ENCODE measurements around the gene CFAP77. TPM values are rescaled to one million over a fixed set of nuclear protein-coding genes. Genes with fewer than 3 reads are reported as not detected.

Gene CFAP77
- total RNA-seq, 4 donors from 2014 or later = 0.44 TPM; not detected in 3

- TF ChIP-seq CTCF (IDR thresholded peaks at IDR 0.05) = no peak
- TF ChIP-seq POLR2A (IDR thresholded peaks at IDR 0.05) = no peak
- no peak overlapping the region for H3K27ac ChIP-seq
- WGBS, 2 donors = 81 to 85% methylated on average over 15 of the region's 15 CpGs
- H3K36me3 ChIP-seq = no peaks in the 10 kb centered on the region
- no peaks in the 10 kb centered on the region for H3K4me1 ChIP-seq
- no peaks in the 10 kb centered on the region for H3K9me3 ChIP-seq
- intact Hi-C loops (cut with DNase I) = no loop called here
- no peaks in the 10 kb centered on the region for H3K27me3 ChIP-seq
- no peak overlapping the region for H3K4me3 ChIP-seq (replicated peaks in 1 of 3)
- no peak for DNase-seq
Measured at GRCh38 chr9:132478353-132479050, 68.5 kb downstream of the CFAP77 start.

GRCh38 chr9:132479733-132480132 is 69.7 kb downstream of the CFAP77 start:
- TF ChIP-seq POLR2A (IDR thresholded peaks at IDR 0.05) (no peak), CTCF (IDR thresholded peaks at IDR 0.05) (no peak)
- intact Hi-C loops (cut with DNase I) = no loop called here

GRCh38 chr9:132481053-132481849 is 71.2 kb downstream of the CFAP77 start:
- no peak overlapping the region for H3K27ac ChIP-seq
- H3K27me3 ChIP-seq = no peaks in the 10 kb centered on the region
- intact Hi-C loops (cut with DNase I) = no loop called here
- 74 to 76% methylated on average over 20 of the region's 20 CpGs for WGBS, 2 donors
- no peak for DNase-seq
- no peak overlapping the region for H3K4me3 ChIP-seq (replicated peaks in 1 of 3)
- no peaks in the 10 kb centered on the region for H3K36me3 ChIP-seq
- TF ChIP-seq POLR2A (IDR thresholded peaks at IDR 0.05) (no peak), CTCF (IDR thresholded peaks at IDR 0.05) (no peak)
- H3K9me3 ChIP-seq = no peaks in the 10 kb centered on the region
- no peaks in the 10 kb centered on the region for H3K4me1 ChIP-seq

More at GRCh38 chr9:132479733-132480132, 69.7 kb downstream of the CFAP77 start:
- Histone ChIP-seq H3K4me3 (replicated peaks in 1 of 3) (no peak overlapping the region), H3K27ac (no peak overlapping the region), H3K9me3 (no peaks in the 10 kb centered on the region), H3K36me3 (no peaks in the 10 kb centered on the region), H3K4me1 (no peaks in the 10 kb centered on the region), H3K27me3 (no peaks in the 10 kb centered on the region)
- WGBS, 2 donors = 88 to 92% methylated on average over 5 to 10 of the region's 10 CpGs
- DNase-seq = no peak

GRCh38 chr9:132482196-132482813 is 72.3 kb downstream of the CFAP77 start:
- WGBS, 2 donors = 69 to 79% methylated on average over 17 of the region's 17 CpGs
- no peaks in the 10 kb centered on the region for H3K9me3 ChIP-seq
- H3K4me1 ChIP-seq = no peaks in the 10 kb centered on the region
- H3K36me3 ChIP-seq = no peaks in the 10 kb centered on the region
- TF ChIP-seq POLR2A (IDR thresholded peaks at IDR 0.05) (no peak), CTCF (IDR thresholded peaks at IDR 0.05) (no peak)
- no peak for DNase-seq
- no peak overlapping the region for H3K27ac ChIP-seq
- H3K27me3 ChIP-seq = peaks cover 4% of the 10 kb centered on the region
- no peak overlapping the region for H3K4me3 ChIP-seq (replicated peaks in 1 of 3)
- intact Hi-C loops (cut with DNase I) = no loop called here
